ENCODE measurements around the gene ATP6V1B1. TPM values are rescaled to one million over a fixed set of nuclear protein-coding genes. Genes with fewer than 3 reads are reported as not detected.

The ATP6V1B1 gene
- total RNA-seq, 1 experiment from 2014 or later = 4.0 TPM

DNA sequence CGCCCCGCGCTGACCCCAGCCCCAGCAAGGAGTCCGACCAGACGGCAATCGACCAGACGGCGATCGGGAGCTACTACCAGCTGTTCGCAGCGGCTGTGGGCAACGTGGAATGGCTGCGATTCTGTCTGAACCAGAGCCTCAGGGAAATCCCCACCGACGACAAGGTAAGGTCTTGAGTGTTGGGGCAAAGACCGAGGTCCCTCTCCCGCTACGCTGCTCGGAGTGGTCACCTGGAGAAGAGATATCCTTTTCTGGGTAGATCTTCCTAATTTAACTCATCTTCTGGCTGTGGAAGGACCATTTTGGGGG is 43.4 kb downstream of the ATP6V1B1 start:
- no peaks in the 10 kb centered on the region for H3K9me3 ChIP-seq
- peaks cover 10% of the 10 kb centered on the region; the same call in 1 of the 2 replicates for H3K4me1 ChIP-seq
- no TSS peak for BruUV-seq (replicated peaks)
- no peak overlapping the region for H3K4me3 Mint-ChIP-seq (ENCODE audit: unreplicated experiment)
- no peaks in the 10 kb centered on the region for H3K36me3 Mint-ChIP-seq (ENCODE audit: insufficient read depth, unreplicated experiment)
- no peak overlapping the region for H3K27ac Mint-ChIP-seq (ENCODE audit: unreplicated experiment)
- TF ChIP-seq, protein P1, sequence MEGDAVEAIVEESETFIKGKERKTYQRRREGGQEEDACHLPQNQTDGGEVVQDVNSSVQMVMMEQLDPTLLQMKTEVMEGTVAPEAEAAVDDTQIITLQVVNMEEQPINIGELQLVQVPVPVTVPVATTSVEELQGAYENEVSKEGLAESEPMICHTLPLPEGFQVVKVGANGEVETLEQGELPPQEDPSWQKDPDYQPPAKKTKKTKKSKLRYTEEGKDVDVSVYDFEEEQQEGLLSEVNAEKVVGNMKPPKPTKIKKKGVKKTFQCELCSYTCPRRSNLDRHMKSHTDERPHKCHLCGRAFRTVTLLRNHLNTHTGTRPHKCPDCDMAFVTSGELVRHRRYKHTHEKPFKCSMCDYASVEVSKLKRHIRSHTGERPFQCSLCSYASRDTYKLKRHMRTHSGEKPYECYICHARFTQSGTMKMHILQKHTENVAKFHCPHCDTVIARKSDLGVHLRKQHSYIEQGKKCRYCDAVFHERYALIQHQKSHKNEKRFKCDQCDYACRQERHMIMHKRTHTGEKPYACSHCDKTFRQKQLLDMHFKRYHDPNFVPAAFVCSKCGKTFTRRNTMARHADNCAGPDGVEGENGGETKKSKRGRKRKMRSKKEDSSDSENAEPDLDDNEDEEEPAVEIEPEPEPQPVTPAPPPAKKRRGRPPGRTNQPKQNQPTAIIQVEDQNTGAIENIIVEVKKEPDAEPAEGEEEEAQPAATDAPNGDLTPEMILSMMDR (IDR thresholded peaks at IDR 0.05; ENCODE audit: insufficient read depth in 1 of 2, low read depth in 1 of 2, low read length in 1 of 2, severe bottlenecking in 1 of 2, unreplicated experiment in 1 of 2) = no peak
- no peaks in the 10 kb centered on the region for H3K27me3 Mint-ChIP-seq (ENCODE audit: insufficient read depth, unreplicated experiment)
- no peaks in the 10 kb centered on the region for H3K27me3 ChIP-seq (replicated peaks; ENCODE audit: control insufficient read depth, insufficient read depth, low read length)
- DNase-seq = no peak
- CTCF ChIA-PET = no interaction called here
- peaks cover 7% of the 10 kb centered on the region for H3K4me1 Mint-ChIP-seq (ENCODE audit: low read depth, unreplicated experiment)
- H3K9me3 Mint-ChIP-seq (ENCODE audit: unreplicated experiment) = no peaks in the 10 kb centered on the region
- no peaks in the 10 kb centered on the region for H3K36me3 ChIP-seq (ENCODE audit: control insufficient read depth, insufficient read depth, low read length)
- intact Hi-C loops (cut with micrococcal nuclease; ENCODE audit: unreplicated experiment) = loop anchor here (5.0 kb wide), 1 partner anchor 192 kb away; no protein-coding TSS in a partner anchor
- H3K4me3 ChIP-seq (ENCODE audit: low read depth, low read length) = no peak overlapping the region
- POLR2A ChIA-PET = no interaction called here

DNA sequence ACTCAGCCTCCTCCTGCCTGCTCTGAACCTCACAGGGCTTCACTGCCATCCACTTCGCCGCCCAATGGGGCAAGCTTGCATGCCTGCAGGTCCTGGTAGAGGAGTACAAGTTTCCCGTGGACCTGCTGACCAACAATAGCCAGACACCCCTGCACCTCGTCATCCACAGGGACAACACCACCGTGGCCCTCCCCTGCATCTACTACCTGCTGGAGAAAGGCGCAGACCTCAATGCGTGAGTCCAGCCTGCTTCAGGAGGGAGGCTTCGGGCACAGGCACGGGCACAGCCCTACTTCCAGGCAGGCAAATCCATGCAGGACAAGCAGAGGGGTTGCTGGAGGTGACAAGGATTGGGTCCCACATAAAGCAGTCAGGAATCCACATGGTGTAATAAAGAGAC is 43.9 kb downstream of the ATP6V1B1 start:
- no peaks in the 10 kb centered on the region for H3K27me3 Mint-ChIP-seq (ENCODE audit: insufficient read depth, unreplicated experiment)
- POLR2A ChIA-PET = no interaction called here
- Histone ChIP-seq H3K4me3 (ENCODE audit: low read depth, low read length) (no peak overlapping the region), H3K9me3 (no peaks in the 10 kb centered on the region), H3K4me1 (peaks cover 10% of the 10 kb centered on the region; the same call in 1 of the 2 replicates), H3K36me3 (ENCODE audit: control insufficient read depth, insufficient read depth, low read length) (no peaks in the 10 kb centered on the region), H3K27me3 (replicated peaks; ENCODE audit: control insufficient read depth, insufficient read depth, low read length) (no peaks in the 10 kb centered on the region)
- H3K4me1 Mint-ChIP-seq (ENCODE audit: low read depth, unreplicated experiment) = peaks cover 7% of the 10 kb centered on the region
- no peak overlapping the region for H3K4me3 Mint-ChIP-seq (ENCODE audit: unreplicated experiment)
- H3K27ac Mint-ChIP-seq (ENCODE audit: unreplicated experiment) = no peak overlapping the region
- no peaks in the 10 kb centered on the region for H3K9me3 Mint-ChIP-seq (ENCODE audit: unreplicated experiment)
- TF ChIP-seq, protein P1 (IDR thresholded peaks at IDR 0.05; ENCODE audit: insufficient read depth in 1 of 2, low read depth in 1 of 2, low read length in 1 of 2, severe bottlenecking in 1 of 2, unreplicated experiment in 1 of 2) = no peak
- DNase-seq = no peak
- CTCF ChIA-PET = interaction anchor here (0.6 kb wide), 1 partner anchor 755 kb away, joined by 3 read pairs; no protein-coding TSS in a partner anchor
- intact Hi-C loops (cut with micrococcal nuclease; ENCODE audit: unreplicated experiment) = loop anchor here (5.0 kb wide), 1 partner anchor 192 kb away; no protein-coding TSS in a partner anchor
- H3K36me3 Mint-ChIP-seq (ENCODE audit: insufficient read depth, unreplicated experiment) = no peaks in the 10 kb centered on the region
- BruUV-seq (replicated peaks) = no TSS peak

DNA sequence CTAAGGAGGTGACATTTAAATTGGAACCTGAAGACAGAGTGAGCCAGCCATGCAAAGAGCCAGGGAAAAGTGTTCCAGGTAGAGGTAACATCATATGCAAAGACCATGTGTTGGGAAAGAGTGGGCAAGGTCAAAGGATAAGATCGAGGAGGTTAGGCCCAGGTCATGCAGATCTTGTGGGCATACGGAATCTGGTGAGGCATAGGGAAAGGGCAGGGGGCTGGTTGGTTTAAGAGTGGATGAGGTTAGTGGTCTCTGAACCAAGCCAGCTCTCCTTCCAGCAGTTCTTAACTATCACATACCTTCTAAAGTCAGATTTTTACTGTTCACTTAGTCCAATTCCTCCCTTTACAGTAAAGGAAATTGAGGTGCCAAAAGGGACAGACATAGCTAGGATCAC is 45.7 kb downstream of the ATP6V1B1 start:
- POLR2A ChIA-PET = no interaction called here
- Mint-ChIP-seq H3K4me1 (ENCODE audit: low read depth, unreplicated experiment) (no peaks in the 10 kb centered on the region), H3K9me3 (ENCODE audit: unreplicated experiment) (no peaks in the 10 kb centered on the region), H3K4me3 (ENCODE audit: unreplicated experiment) (no peak overlapping the region), H3K36me3 (ENCODE audit: insufficient read depth, unreplicated experiment) (no peaks in the 10 kb centered on the region), H3K27me3 (ENCODE audit: insufficient read depth, unreplicated experiment) (no peaks in the 10 kb centered on the region), H3K27ac (ENCODE audit: unreplicated experiment) (no peak overlapping the region)
- no peak for DNase-seq
- Histone ChIP-seq H3K27me3 (replicated peaks; ENCODE audit: control insufficient read depth, insufficient read depth, low read length) (no peaks in the 10 kb centered on the region), H3K36me3 (ENCODE audit: control insufficient read depth, insufficient read depth, low read length) (no peaks in the 10 kb centered on the region), H3K4me3 (ENCODE audit: low read depth, low read length) (no peak overlapping the region), H3K4me1 (0 out of 2 replicates have a peak, but pooled peaks cover 5% of the 10 kb centered on the region), H3K9me3 (no peaks in the 10 kb centered on the region)
- CTCF ChIA-PET = no interaction called here
- intact Hi-C loops (cut with micrococcal nuclease; ENCODE audit: unreplicated experiment) = no loop called here
- TF ChIP-seq, protein P1 (IDR thresholded peaks at IDR 0.05; ENCODE audit: insufficient read depth in 1 of 2, low read depth in 1 of 2, low read length in 1 of 2, severe bottlenecking in 1 of 2, unreplicated experiment in 1 of 2) = no peak
- BruUV-seq (replicated peaks) = no TSS peak

Measured in Caco-2 (cell line).